Stimulated activated CD8-positive, alpha-beta memory T cell treated with anti-CD3 and anti-CD28 coated beads, Interleukin-7, amount 100 ng/mL, for 24 hours (primary cell): ENCODE results near the gene TRO.

Source experiments
- DNase-seq: peaks from one replicate; pipeline ENCODE4 v3.0.0-alpha.2; 2020; ENCODE audit warnings: low read depth

TRO gene, protein sequence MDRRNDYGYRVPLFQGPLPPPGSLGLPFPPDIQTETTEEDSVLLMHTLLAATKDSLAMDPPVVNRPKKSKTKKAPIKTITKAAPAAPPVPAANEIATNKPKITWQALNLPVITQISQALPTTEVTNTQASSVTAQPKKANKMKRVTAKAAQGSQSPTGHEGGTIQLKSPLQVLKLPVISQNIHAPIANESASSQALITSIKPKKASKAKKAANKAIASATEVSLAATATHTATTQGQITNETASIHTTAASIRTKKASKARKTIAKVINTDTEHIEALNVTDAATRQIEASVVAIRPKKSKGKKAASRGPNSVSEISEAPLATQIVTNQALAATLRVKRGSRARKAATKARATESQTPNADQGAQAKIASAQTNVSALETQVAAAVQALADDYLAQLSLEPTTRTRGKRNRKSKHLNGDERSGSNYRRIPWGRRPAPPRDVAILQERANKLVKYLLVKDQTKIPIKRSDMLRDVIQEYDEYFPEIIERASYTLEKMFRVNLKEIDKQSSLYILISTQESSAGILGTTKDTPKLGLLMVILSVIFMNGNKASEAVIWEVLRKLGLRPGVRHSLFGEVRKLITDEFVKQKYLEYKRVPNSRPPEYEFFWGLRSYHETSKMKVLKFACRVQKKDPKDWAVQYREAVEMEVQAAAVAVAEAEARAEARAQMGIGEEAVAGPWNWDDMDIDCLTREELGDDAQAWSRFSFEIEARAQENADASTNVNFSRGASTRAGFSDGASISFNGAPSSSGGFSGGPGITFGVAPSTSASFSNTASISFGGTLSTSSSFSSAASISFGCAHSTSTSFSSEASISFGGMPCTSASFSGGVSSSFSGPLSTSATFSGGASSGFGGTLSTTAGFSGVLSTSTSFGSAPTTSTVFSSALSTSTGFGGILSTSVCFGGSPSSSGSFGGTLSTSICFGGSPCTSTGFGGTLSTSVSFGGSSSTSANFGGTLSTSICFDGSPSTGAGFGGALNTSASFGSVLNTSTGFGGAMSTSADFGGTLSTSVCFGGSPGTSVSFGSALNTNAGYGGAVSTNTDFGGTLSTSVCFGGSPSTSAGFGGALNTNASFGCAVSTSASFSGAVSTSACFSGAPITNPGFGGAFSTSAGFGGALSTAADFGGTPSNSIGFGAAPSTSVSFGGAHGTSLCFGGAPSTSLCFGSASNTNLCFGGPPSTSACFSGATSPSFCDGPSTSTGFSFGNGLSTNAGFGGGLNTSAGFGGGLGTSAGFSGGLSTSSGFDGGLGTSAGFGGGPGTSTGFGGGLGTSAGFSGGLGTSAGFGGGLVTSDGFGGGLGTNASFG (N-terminal part only)

DNA sequence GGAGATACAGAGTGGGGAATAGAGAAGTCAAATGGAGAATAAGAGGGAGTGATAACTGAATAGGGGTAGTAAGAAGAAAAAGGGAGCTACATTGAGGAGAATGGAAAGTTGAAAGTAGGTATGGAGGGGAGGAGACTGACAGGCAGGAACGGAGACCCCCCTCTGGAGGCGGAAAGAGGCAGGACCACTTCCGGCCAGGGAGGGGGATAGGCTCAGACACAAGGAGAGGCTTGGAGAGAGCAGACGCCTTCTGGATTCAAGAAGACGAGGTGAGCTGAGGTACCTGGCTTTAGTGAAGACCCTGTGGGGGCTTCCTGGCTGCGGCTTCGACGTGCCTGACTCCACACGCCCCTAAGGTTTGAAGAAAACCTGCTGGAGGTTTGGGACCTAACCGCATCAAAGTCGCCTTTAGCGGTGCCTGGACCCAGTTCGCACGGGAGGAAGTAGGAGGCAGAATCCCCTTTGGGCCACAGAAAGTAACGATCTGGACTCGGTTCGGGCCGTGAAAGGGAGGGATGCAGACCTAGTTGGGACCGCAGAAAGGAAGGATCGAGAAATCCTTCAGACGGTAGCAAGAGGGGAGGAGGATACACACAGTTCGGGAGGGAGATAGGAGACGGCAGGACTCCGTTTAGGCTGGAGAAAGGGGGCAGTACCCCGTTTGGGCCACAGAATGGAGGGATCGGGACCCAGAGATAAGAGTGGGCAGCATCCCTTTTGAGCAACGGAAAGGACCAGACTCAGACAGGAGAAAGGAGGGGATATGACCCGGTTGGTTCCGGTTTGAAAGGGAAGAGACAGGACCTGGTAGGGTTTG is at the start of gene TRO:
Gene TRO, plus strand, starts transcription at position 215 of the 817 bp plus-strand sequence. CDS start 1,423 bp downstream, outside the sequence.
- no peak for DNase-seq

DNA sequence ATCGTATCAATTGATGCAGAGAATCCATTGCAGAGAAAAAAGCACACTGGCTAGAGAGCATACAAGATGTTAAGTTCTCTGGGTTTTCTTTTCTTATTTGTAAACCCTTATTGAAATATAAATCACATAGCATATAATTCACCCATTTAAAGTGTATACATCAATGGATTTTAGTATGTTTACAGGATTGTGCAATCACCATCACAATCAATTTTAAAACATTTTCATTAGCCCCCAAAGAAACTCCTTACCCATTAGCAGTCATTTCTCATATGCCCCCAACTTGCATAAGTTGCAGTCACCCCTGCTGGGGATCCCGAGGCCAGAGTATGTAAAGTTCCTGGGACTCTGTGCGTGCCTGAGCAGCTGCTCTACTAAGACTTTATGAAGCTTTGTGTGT is 34.9 kb upstream of the TRO start:
- DNase-seq = no peak

DNA sequence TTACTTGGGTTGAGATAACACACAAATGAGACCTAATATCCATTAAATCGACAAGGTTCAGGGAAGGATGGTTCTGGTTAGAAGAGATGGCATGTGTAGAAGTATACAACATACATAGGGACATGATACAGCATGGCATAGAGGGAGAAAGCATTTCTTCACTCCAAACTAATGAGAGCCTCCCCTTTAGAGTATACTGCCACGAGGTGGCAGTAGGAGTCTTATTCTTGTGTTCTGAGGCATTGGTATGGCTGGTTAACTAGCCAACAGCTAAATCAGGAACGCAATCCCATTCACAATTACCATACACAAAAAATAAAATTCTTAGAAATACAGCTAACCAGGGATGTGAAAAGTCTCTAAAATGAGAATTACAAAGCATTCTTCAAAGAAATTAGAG is 29.1 kb upstream of the TRO start:
- DNase-seq = no peak

DNA sequence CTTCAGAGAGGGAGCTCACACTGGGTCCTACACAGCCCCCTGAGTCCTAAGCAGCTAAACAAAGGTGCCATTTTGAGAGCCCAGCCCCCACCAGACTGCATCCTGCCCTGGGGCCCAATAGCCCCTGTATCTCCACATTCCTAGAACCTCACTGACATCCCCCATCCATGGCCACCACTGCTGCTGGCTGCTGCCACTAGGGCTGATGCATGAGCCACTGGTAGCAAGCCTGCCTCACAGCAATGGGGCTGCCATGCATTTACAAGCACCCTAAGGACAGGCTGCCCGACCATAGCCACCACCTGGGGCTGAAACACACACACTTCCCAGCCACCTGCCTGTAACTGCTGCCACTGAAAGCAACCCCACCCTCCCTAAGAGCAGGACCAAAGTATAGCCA is 26.5 kb upstream of the TRO start:
- no peak for DNase-seq

DNA sequence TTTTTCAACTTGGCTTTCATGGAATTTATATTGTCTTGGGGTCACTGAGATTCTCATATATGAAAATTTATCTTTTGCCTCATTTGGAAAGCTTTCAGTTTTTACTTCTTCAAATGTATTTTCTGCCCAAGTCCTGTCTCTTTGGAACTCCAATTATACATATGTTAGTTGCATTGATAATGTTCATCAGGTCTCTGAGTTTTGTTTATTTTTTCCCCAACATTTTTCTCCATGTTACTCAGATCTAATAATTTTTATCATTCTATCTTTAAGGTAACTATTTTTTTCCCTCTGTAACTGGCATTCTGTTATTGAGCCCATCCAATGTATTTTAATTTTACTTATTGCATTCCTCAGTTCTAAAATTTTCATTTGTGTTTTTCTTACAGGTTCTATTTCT is 10.7 kb upstream of the TRO start:
- DNase-seq = no peak

DNA sequence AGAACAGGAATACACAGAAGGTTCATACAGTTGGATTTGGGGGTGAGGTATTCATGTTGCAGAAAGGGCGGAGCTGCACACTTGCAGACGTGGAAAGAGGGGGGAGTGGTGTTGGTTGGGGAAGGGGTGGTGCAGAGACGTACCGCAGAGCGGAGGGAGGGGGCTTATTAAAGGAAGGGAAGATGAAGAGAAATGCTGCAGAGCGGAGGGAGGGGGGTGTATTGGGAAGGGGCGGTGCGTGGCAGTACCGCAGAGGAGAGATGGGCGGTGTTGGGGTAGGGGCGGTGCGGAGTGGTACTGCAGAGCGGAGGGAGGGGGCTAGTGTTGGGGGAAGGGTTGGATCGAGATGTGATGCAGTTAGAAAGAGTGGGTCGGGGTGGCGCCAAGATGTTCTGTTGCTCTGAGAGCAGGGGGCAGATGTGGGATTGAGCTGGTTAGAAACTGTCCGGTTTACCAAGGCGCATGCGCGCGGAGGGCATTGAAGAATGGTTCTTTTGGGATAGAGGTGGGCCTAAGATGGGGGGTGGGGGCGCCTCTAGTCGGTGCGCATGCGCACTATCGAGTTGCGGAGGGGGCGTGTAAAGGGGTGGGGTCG is 900 bp downstream of the TRO start:
- DNase-seq = peak; percentile 20

DNA sequence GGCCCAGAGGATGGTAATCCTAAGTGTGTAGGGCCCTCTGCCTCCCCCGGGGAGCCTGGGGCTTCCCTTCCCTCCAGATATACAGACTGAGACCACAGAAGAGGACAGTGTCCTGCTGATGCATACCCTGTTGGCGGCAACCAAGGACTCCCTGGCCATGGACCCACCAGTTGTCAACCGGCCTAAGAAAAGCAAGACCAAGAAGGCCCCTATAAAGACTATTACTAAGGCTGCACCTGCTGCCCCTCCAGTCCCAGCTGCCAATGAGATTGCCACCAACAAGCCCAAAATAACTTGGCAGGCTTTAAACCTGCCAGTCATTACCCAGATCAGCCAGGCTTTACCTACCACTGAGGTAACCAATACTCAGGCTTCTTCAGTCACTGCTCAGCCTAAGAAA is 1.9 kb downstream of the TRO start:
- no peak for DNase-seq

DNA sequence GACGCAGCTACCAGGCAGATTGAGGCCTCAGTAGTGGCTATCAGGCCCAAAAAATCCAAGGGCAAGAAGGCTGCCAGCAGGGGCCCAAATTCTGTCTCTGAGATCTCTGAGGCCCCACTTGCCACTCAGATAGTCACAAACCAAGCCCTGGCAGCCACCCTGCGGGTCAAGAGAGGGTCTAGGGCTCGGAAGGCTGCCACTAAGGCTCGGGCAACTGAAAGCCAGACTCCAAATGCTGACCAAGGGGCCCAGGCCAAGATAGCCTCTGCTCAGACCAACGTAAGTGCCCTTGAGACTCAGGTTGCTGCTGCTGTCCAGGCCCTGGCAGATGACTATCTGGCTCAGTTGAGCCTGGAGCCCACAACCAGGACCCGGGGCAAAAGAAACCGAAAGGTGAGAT is 2.8 kb downstream of the TRO start:
- no peak for DNase-seq

DNA sequence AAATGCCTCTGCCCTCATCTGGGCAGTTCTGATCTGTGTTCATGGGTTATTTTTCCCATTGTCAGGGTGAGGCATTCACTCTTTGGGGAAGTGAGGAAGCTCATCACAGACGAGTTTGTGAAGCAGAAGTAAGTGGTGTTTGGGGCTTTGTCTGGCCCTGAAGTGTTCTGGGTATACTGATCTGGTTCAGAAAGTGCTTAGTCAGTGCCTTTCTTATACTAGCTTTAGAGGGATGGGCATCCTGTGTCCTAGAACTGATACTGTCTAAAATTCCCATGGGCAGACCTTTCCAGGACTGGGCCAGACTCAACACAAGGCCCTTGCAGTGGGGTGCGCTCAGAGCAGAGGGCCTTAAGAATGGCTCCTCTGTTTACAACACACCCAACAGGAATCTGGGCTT is 6.4 kb downstream of the TRO start:
- DNase-seq = no peak

DNA sequence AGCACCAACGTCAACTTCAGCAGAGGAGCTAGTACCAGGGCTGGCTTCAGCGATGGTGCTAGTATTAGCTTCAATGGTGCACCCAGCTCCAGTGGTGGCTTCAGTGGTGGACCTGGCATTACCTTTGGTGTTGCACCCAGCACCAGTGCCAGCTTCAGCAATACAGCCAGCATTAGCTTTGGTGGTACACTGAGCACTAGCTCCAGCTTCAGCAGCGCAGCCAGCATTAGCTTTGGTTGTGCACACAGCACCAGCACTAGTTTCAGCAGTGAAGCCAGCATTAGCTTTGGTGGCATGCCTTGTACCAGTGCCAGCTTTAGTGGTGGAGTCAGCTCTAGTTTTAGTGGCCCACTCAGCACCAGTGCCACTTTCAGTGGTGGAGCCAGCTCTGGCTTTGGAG is 8.3 kb downstream of the TRO start:
- no peak for DNase-seq

DNA sequence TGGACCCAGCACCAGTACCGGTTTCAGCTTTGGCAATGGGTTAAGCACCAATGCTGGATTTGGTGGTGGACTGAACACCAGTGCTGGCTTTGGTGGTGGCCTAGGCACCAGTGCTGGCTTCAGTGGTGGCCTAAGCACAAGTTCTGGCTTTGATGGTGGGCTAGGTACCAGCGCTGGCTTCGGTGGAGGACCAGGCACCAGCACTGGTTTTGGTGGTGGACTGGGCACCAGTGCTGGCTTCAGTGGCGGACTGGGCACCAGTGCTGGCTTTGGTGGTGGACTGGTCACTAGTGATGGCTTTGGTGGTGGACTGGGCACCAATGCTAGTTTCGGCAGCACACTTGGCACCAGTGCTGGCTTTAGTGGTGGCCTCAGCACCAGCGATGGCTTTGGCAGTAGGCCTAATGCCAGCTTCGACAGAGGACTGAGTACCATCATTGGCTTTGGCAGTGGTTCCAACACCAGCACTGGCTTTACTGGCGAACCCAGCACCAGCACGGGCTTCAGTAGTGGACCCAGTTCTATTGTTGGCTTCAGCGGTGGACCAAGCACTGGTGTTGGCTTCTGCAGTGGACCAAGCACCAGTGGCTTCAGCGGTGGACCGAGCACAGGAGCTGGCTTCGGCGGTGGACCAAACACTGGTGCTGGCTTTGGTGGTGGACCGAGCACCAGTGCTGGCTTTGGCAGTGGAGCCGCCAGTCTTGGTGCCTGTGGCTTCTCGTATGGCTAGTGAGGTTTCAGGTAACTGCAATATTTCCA is 9.8 kb downstream of the TRO start:
- no peak for DNase-seq

DNA sequence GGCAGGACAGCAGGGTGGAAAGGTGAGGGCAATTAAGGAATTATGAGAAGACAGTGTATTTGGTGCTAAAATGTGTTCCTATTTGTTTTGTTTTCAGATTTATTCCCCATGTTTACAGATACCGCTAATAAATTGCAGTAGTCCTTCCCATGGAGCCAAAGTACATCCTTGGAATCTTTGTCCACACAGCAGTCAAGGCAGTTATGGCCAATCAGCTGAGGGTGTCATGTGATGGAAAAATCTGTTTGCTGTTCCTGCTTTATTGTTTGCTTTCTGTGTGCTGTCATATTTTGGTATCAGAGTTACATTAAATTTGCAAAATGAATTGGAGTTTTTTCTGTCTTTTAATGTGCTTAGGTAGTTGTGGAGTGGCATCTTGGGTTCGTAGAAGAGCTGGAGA is 10.5 kb downstream of the TRO start:
- no peak for DNase-seq

DNA sequence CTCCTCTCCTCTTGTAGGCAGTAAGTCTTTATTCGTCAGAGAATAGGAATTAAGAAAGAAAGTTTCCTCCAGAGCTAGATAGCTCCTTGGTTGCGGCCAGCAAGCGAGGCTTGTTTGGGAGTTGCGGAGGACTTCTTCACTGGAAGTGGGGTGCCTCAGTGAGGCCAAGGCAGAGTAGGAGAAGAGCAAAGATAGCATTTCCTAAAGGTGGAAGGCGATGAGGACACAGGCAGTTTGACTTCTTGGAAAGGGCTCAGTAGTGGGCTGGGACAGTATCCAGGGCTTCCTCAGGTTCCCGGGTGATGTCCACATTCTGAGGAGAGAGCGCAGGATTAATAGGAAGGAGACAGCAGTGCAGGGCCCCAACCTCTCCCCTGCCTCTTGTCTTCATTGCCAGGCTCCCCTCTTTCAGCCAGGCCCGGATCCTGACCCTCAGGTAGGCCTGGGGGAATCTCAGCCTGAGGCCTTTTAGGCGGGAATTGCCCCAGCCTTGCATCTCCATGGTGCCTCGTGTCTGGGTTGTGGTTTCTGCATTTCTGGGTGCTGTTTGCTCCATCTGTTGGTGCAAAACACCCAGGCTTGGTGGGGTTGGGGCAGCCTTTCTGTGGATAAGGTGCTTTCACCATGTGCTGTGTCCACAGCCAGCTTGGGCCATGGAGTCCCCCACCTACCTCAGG is 12.7 kb downstream of the TRO start:
- DNase-seq = no peak

DNA sequence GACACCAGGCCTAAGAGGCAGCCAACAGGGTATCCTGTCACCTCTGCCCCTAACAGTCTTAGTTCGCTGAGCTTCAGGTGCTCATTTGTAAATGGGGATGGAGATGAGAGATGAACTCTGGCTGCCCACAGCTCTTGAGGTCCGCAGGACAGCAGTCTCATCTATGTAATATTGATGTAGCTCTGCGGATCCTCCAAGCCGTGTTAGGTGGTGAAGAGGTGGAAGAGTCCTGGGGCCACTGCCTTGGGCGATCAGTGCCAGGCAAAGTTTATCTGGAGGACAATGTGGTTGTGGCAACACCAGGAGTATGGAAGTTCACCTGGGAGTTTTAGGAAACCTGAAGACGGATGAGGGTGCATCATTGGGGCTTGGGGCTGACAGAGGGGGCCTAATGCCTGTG is 13.4 kb downstream of the TRO start:
- DNase-seq = no peak

DNA sequence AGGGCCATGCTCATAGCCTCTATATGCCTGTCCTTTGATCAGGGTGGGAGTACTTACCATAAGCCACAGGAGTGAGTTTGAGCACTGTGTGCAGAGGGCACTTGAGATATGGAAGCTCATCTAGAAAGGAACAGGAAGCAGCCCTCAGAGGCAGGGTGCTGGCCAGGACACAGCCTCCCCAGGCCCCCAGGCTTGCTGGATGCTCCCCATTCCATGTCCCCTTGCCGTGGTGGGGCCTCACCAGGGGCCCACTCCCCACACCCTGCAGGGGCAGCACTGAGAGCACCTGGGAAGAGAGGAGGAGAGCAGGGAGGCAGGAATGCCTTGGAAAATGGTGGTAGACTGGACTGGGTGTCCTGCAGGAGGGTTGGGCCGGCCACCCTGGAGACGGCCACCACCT is 14.3 kb downstream of the TRO start:
- DNase-seq = no peak

DNA sequence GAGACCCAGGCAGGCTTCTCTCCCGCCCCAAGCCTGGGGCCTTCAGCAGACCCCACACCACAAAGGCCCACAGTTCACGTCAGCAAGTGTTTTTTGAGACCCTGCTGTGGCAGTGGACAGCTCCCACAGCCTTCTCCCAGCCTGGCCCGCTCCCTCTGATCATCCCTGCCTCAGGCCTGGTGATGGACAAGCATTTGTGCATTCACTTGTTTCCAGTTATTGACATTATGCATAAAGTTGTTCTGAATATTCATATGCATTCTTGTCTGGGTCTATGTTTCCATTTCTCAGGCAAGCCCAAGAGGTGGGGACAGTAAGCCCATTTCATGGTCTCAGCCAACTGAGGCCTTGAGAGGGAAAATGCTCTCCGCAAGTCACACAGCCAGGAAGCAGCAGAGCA is 14.7 kb downstream of the TRO start:
- no peak for DNase-seq

DNA sequence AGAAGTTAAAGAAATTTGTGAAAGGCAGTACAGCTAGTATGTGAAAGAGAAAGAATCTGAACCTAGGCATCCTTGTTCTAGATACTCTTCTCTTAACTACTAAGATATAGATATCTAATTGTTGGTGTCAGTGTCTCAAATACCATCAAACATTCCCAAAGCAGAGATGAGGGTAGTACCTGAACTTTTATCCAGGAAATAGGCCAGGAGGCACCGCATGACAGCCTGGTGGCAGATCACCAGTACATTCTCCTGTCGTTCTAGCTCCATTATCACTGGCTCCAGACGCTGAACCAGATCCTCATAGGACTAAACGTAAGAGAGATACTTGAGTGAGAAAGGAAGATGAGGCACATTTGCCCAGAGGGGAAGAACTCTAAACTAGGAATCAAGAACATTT is 16.8 kb downstream of the TRO start:
- DNase-seq = no peak

DNA sequence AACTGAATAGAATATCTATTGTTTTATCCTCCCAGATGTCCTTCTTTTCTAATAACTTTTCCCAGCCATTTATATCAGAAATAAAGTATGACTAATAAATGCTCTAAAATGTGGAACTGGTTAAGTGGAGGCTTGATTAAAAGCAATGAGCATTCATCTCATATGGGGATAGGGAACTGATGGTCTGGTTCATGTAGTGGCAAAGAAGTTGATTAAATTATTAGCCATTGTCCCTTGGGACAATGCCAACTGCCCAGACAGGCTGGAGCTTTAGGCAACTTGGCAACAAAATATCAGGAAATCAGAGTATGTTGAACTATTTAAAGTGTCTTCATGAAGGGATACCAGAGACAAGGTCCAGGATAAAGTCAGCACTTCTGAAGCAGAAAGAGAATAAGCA is 24.2 kb downstream of the TRO start:
- DNase-seq = no peak

DNA sequence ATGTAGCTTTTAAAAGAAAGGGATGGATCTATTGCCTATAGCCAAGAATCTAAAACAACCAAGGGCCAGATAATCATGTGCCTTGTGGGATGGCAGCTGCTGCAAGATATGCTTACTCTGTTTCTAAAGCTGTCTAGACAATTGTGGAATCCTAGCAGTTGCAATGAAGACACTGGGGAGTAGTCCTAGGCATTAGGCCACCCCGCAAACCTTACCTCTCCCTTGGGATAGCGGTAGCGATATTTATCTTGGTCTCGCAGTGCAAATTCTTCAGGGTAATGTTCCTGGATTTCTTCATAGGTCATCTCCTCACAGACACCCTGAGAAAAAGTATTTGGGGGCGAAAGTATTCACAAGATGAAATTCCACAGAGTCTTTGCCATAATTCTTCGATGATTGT is 24.6 kb downstream of the TRO start:
- DNase-seq = no peak
